HG02870 (cell line): ENCODE data around the gene OR2T35.

ENCODE experiments used
- ATAC-seq: cut with Tn5 transposase; IDR thresholded peaks from one replicate; pipeline ENCODE4 v1.9.1; 2021; ENCODE audit warnings: mild to moderate bottlenecking, moderate library complexity; ENCODE audit not compliant: unreplicated experiment

The OR2T35 gene

DNA sequence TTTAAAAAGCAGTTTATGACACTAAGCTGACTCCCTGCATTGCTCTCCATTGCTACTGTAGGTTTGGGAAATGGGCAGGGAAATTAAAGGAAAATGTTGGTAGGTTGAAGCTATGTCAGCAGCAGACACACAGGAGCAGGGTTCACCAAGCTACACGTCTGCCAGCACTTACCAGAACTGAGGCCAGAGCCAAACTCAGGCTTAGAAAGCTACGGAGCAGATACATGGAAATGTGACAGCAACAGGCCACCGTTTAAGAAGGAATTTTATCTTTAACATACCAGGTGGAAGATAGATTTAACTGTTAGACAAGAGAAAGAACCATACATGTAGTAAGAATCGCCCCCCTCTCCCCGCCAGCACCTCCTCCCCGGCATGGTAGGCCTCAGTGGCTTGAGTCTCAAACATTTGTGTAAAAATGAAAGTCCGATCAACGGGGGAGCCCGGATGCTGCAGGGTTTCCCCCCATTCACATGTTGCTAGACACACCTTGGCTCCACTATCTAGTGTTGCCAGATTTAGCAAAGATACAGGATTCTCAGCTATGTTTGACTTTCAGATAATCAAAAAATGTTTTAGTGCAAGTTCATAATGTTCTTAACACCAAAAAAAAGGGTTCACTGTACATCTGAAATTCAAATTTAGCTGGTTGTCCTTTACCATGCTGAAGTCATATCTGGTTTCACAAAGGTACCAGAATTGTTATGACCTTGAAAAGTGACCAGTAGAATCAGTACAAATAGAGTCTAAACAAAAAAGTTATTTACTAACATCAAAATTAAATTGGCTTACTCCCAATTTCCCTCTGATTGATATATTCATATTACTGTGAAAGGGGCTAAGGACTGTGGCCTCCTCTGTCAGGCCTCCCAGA lies 16.9 kb downstream of the OR2T35 start:
- peak; percentile 99 for ATAC-seq

- no peak for ATAC-seq
These were observed 19.1 kb downstream of the OR2T35 start for GRCh38 chr1:248625971-248626370.

GRCh38 chr1:248625166-248625565 lies 19.9 kb downstream of the OR2T35 start:
- no peak for ATAC-seq

- ATAC-seq: peak; percentile 90
These were observed 22.5 kb downstream of the OR2T35 start for GRCh38 chr1:248622570-248623001.

GRCh38 chr1:248621770-248622169 lies 23.3 kb downstream of the OR2T35 start:
- no peak for ATAC-seq

DNA sequence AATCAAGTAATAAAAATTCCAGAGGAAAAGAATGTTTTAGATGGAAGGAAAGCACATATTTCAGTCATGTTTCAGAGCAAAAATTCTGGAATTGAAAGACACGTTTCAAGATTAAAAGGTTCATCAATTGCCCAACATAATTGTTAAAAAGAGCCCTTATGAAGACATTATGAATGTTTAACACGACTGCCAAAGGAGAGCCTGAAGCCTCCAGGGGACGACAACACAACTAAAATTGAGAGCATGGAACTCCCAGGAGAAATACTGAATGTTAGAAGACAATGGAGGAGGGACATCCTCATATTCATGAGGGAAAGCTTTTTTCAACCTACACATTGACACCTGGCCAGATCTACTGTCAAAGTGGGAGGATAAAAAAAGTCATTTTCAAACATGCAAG lies 26.2 kb downstream of the OR2T35 start:
- ATAC-seq: no peak

DNA sequence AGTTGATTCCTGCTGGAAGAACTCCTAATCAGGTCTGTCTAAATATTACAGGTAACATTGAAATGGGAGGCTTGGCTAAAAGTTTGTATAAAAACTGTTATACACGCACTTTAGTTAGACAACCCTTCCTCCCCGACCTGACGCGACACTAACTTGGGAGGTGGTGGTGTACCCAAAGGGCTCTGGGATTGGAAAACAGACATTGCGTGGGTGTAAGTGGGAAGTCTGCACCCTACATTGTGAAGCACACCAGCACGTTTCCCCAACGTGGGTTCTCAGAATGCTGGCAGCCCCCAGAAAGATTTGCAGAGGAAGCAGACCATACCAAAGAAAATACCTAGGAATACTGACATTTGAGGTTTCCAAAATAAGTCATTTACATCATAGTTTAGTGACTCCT lies 27.0 kb downstream of the OR2T35 start:
- no peak for ATAC-seq

DNA sequence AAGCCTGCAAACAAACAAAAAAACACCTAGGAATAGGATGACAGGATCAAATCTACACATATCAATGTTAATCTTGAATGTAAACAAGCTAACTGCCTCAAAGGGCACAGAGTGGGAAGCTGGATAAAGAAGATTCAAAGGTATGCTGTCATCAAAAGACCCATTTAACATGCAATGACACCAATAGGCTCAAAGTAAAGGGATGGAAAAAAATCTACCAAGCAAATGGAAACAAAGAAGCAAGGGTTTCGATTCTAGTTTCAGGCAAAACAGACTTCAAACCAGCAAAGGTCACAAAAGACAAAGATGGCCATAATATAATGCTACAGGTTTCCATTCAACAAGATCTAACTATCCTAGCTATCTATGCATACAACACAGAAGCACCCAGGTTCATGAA lies 31.3 kb downstream of the OR2T35 start:
- ATAC-seq: peak; percentile 81

DNA sequence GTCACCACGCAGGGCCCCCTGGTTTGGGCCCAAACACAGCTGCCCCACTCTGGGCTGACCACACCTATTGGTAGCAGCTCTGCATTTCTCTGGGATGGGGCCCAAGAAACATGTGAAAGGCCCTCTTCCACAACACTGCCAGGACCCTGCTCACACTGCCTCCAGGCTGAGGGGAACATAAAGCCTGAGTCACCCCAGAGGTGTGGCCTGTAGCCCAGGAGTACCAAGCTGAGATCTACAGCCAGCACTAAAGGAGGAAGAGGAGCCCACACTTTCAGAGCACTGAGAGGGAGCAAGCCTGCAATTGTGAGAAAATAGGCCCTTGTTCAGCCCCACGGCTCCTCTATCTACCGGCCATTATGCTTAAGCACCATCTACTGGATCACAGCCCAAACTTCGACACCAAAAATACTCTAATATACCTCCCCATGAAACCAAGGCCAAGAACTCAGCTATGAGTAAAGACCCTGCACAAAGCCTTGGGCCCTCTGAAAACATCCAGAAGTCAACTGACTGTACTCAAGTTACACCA lies 33.1 kb downstream of the OR2T35 start:
- no peak for ATAC-seq

DNA sequence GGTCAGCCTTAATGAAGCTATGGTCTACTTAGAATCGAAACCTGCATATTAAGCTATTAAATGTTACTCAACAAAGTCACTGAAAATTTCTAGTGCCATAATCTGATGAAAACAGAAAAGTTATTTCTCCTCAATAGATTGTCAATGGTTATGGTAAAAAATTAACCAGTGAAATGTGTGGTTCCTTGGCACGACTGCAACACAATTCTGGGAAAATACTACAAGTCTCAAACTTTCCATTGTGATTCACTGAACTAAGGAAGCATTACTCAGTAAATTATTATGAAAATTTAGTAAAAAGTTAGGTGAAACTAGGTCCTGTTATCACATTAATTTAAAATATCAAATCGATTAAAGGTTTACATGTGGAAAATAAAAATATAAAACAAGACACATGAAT lies 34.8 kb downstream of the OR2T35 start:
- ATAC-seq: no peak

DNA sequence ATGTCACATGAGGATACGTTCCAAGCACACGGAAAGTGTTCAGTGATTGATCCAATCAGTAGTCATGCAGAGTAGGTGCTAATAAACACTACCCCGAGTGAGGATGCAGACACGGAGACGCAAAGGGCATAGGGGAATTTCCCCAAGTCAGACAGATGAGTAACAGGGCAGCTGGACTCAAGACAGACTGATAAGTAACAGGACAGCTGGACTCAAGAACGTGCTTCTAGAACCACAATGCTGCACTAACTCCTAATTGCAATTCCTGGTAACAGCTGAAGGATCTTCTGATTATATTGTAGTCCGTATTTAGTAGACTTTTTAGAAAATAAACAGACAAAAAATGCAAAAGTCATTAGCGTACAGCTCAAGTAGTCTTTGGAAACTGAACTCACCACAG lies 45.7 kb downstream of the OR2T35 start:
- no peak for ATAC-seq

GRCh38 chr1:248597589-248597988 lies 47.5 kb downstream of the OR2T35 start, which contains the start of gene OR2T10:
TSS of gene OR2T10 (minus strand) at chr1:248597700. CDS start at chr1:248593768, 3,932 bp downstream.
- no peak for ATAC-seq

- no peak for ATAC-seq
These were observed 48.5 kb downstream of the OR2T35 start for GRCh38 chr1:248596615-248597014.

DNA sequence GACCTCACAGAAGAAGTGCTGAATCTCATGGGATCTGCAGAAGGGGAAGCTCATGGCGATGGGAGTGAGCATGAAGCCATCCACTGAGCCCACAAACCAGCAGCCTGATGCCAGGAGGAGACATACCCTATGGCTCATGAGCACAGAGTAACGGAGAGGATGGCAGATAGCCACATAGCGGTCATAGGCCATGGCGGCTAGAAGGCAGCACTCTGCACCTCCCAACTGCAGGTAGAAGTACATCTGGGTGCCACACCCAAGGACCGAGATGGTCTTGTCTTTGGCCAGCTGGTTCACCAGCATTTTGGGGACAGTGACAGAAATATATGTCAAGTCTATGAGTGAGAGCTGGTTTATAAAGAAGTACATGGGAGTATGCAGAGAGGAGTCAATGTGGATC lies 51.9 kb downstream of the OR2T35 start:
- no peak for ATAC-seq

- ATAC-seq: no peak
These were observed 52.4 kb downstream of the OR2T35 start for GRCh38 chr1:248592655-248593054.

GRCh38 chr1:248590055-248590454 lies 55.0 kb downstream of the OR2T35 start:
- no peak for ATAC-seq

GRCh38 chr1:248589334-248589733 lies 55.7 kb downstream of the OR2T35 start:
- no peak for ATAC-seq
